Head of caudate nucleus (tissue), 42 donors: ENCODE results near the gene P2RY14.
"Not testable (repeated sequence)": the region's sequence is repeated elsewhere in the genome, so short reads cannot be mapped to it uniquely, and the experiment has no call there.

Experiments used
- DNase-seq, 42 donors: peaks; one replicate each; pipeline versions ENCODE4 v3.0.0 to v3.0.0-alpha.2; 2020 to 2021; ENCODE audit warnings: mixed read lengths in 7 of 42
- intact Hi-C: fragments of 100-400 bp; cut with DNase I; formaldehyde crosslinking; loops from one replicate; pipeline ENCODE4 v1.15.0; 2022

Gene P2RY14

GRCh38 chr3:151268267-151269235 is 9.8 kb downstream of the P2RY14 start:
- intact Hi-C loops, result no loop called here
- DNase-seq, result no peak

- no peak for DNase-seq
- intact Hi-C loops, result no loop called here
These were observed 11.3 kb downstream of the P2RY14 start for GRCh38 chr3:151267066-151267465.

- intact Hi-C loops, result no loop called here
- peak in 15 of 42 donors; percentile 11 to 51 (median 26) for DNase-seq
These were observed 12.5 kb downstream of the P2RY14 start for GRCh38 chr3:151265866-151266265.

GRCh38 chr3:151265166-151265565 is 13.2 kb downstream of the P2RY14 start:
- DNase-seq, result no peak
- intact Hi-C loops, result no loop called here

- DNase-seq, result no peak
- intact Hi-C loops, result no loop called here
These were observed 13.7 kb downstream of the P2RY14 start for GRCh38 chr3:151264605-151265004.

- DNase-seq, result no peak
- intact Hi-C loops, result no loop called here
These were observed 15.3 kb downstream of the P2RY14 start for GRCh38 chr3:151262871-151263525.

GRCh38 chr3:151259664-151260063 is 18.7 kb downstream of the P2RY14 start:
- intact Hi-C loops, result no loop called here
- DNase-seq, result no peak

GRCh38 chr3:151256749-151257148 is 21.6 kb downstream of the P2RY14 start:
- no peak for DNase-seq
- intact Hi-C loops, result no loop called here

- intact Hi-C loops, result no loop called here
- no peak for DNase-seq
These were observed 29.5 kb downstream of the P2RY14 start for GRCh38 chr3:151248772-151249337.

GRCh38 chr3:151242006-151242405 is 36.3 kb downstream of the P2RY14 start:
- intact Hi-C loops, DNase-seq: not testable (repeated sequence)

GRCh38 chr3:151236736-151237135 is 41.6 kb downstream of the P2RY14 start:
- intact Hi-C loops, result no loop called here
- DNase-seq, result no peak

GRCh38 chr3:151236316-151236715 is 42.0 kb downstream of the P2RY14 start:
- intact Hi-C loops, result no loop called here

GRCh38 chr3:151234825-151235224 is 43.5 kb downstream of the P2RY14 start:
- no peak for DNase-seq
- intact Hi-C loops, result no loop called here

More at GRCh38 chr3:151236316-151236715, 42.0 kb downstream of the P2RY14 start:
- no peak for DNase-seq

- intact Hi-C loops, result no loop called here
- DNase-seq, result no peak
These were observed 45.4 kb downstream of the P2RY14 start for GRCh38 chr3:151232991-151233390.

GRCh38 chr3:151232403-151232802 is 45.9 kb downstream of the P2RY14 start:
- intact Hi-C loops, result not testable (repeated sequence)

GRCh38 chr3:151230646-151231045 is 47.7 kb downstream of the P2RY14 start:
- intact Hi-C loops, result no loop called here
- no peak for DNase-seq

More at GRCh38 chr3:151232403-151232802, 45.9 kb downstream of the P2RY14 start:
- not testable (repeated sequence) for DNase-seq

- intact Hi-C loops, result loop anchor here (5.0 kb wide), 1 partner anchor 54 kb away; no protein-coding TSS in a partner anchor
- DNase-seq, result peak in 1 of 42 donors; percentile 7
These were observed 49.7 kb downstream of the P2RY14 start for GRCh38 chr3:151228666-151229040.

- intact Hi-C loops, result loop anchor here (5.0 kb wide), 1 partner anchor 54 kb away; no protein-coding TSS in a partner anchor
These were observed 50.3 kb downstream of the P2RY14 start for GRCh38 chr3:151227807-151228665.

More at GRCh38 chr3:151227807-151228665, 50.3 kb downstream of the P2RY14 start:
- peak; percentile 25 to 92 (median 80) for DNase-seq
